K562 treated with DMSO at 1 percent for 12 hours (cell line): ENCODE results near the gene PPP6C. TPM values are rescaled to one million over a fixed set of nuclear protein-coding genes. Genes with fewer than 3 reads are reported as not detected.

Experiments
- total RNA-seq: library from RNA; unstranded; fragments of 300-600 nt; gene quantifications from 2 replicates; pipeline ENCODE4 v1.2.3, GENCODE V29; 2022; ENCODE audit not compliant: insufficient read depth

The PPP6C gene
- 15.6 and 30.0 TPM in 2 replicates for total RNA-seq

GRCh38 chr9:125189361-125190289 is at the start of gene PPP6C:
Gene PPP6C, minus strand, starts transcription at chr9:125189803. Its CDS starts 85 bp downstream, at chr9:125189718.

DNA sequence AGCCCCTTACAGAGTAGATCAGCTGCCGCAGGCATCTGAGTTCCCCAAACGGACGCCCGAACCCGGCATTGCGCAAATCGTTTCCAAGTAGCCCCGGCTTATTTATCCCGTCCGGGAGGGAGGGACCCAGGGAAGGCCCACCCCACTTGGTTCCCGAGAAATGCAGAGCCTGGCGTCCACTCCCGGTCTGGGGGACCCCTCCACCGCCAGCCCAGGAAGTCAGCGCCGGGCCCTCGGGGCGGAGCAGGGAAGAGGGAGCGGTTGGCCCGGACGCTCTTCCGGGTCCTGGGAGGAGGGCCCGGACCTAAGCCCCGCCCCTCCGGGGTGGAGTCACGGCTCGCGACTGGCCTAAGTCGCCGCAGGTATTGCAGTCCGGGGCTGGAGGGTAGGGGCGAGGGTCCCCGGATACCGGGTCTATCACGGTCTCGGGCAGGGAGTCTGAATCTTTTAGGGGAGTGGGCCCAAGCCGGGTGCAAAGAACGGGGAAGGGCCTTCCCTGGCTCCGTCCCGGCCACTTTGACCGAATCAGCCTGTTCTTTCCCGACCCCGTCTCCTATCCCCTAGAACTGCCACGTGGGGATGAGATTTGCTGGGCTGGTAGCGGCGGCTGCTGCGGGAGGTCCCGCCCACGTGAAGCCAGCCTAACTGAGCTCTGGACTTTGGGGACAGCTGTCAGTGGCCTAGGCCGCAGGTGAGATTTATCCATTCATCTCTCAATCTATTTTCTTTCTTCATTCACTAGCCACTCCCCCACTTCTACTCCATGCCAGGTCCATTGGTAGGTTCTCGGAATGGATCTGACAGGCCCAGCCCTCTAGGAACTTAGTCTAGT is 10.8 kb upstream of the PPP6C start, which contains the start of gene RABEPK:
RABEPK (plus strand) TSS at position 327 of the 832 bp plus-strand sequence. CDS start 2,472 bp downstream, outside the sequence.

GRCh38 chr9:125143377-125144090 is 46.1 kb downstream of the PPP6C start, which contains the start of gene SCAI:
Gene SCAI, minus strand, starts transcription at chr9:125143528. Its CDS starts 91 bp downstream, at chr9:125143437.

Other genes with a start within 250 kb of the PPP6C start
- gene GOLGA1, start 248.7 kb downstream of the PPP6C start, total RNA-seq: 4.4 and 11.7 TPM in 2 replicates
- 0.74 and 5.5 TPM in 2 replicates for gene SCAI, start 46.3 kb downstream of the PPP6C start, total RNA-seq
- 17.4 and 20.1 TPM in 2 replicates for gene RABEPK, start 10.7 kb upstream of the PPP6C start, total RNA-seq
- gene HSPA5, start 51.5 kb upstream of the PPP6C start, total RNA-seq: 199 and 353 TPM in 2 replicates
- gene GAPVD1, start 72.0 kb upstream of the PPP6C start, total RNA-seq: 10.9 and 46.7 TPM in 2 replicates